Subcutaneous abdominal adipose tissue (tissue), 5 donors: ENCODE measurements around the gene CABLES1.
"Not testable (repeated sequence)": the region's sequence is repeated elsewhere in the genome, so short reads cannot be mapped to it uniquely, and the experiment has no call there.

Experiments used
- H3K27ac ChIP-seq: one replicate; pipeline ENCODE4 v1.7.0; 2013; ENCODE audit warnings: low read depth, mild to moderate bottlenecking, inconsistent platforms, low read length, moderate library complexity
- H3K27me3 ChIP-seq, 5 donors: one replicate each; pipeline ENCODE4 v1.7.0; 2013; ENCODE audit warnings: low read length in 5 of 5, inconsistent platforms in 1 of 5; ENCODE audit not compliant: control insufficient read depth in 5 of 5, insufficient read depth in 4 of 5
- H3K36me3 ChIP-seq, 5 donors: one replicate each; pipeline ENCODE4 v1.7.0; 2013; ENCODE audit warnings: low read length in 5 of 5; ENCODE audit not compliant: control insufficient read depth in 5 of 5, insufficient read depth in 5 of 5
- H3K4me1 ChIP-seq, 5 donors: one replicate each; pipeline ENCODE4 v1.7.0; 2013; ENCODE audit warnings: low read length in 5 of 5, mild to moderate bottlenecking in 3 of 5, moderate library complexity in 1 of 5; ENCODE audit not compliant: control insufficient read depth in 5 of 5, insufficient read depth in 5 of 5
- H3K4me3 ChIP-seq, 5 donors: one replicate each; pipeline ENCODE4 v1.7.0; 2013; ENCODE audit warnings: low read length in 5 of 5, low read depth in 1 of 5
- H3K9ac ChIP-seq, 5 donors: one replicate each; pipeline ENCODE4 v1.7.0; 2013; ENCODE audit warnings: low read length in 5 of 5, mild to moderate bottlenecking in 4 of 5, moderate library complexity in 3 of 5
- H3K9me3 ChIP-seq, 5 donors: one replicate each; pipeline ENCODE4 v1.7.0; 2013; ENCODE audit warnings: low read length in 5 of 5; ENCODE audit not compliant: control insufficient read depth in 5 of 5
- donor health status: healthy.
- donor health status: healthy.
- donor health status: healthy.
- donor health status: healthy.
- donor health status: healthy.

CABLES1 gene

DNA sequence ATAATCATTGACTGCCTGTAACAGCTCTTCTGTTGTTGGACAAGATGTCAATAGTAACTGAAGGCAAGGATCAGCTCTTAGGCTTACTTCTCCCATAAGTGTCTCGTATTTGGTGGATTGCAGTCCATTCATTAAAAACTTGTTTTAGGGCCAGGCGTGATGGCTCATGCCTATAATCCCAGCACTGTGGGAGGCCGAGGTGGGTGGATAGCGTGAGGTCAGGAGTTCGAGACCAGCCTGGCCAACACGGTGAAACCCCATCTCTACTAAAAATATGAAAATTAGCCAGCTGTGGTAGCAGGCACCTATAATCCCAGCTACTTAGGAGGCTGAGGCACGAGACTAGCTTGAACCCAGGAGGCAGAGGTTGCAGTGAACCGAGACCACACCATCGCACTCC, 26.1 kb upstream of the CABLES1 start:
- not testable (repeated sequence) for H3K4me3 ChIP-seq, H3K27me3 ChIP-seq, H3K36me3 ChIP-seq, H3K9ac ChIP-seq, H3K27ac ChIP-seq, H3K9me3 ChIP-seq
- H3K4me1 ChIP-seq, result peaks cover 0 to 43% (median 30%) of the 10 kb centered on the region in 5 donors

DNA sequence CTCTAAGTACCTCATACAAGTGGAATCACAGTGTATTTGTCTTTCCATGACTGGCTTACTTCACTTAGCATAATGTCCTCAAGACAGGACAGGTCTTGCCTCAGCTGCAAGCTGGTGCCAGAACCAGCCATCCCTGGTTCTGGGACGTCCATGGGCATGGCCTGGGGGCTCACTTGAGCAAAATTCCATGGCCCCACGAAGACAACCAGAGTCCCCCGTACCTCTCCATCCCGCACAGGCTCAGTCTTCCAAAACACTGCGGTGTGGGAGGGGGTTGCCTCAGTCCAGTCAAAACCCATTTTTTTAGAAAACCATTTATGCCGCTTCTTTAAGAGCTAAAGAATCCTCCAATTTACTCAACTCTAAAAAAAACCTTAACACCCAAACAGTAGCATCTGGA, 21.7 kb upstream of the CABLES1 start:
- Histone ChIP-seq H3K27ac (peak overlapping the region; percentile 89), H3K27me3 (no peaks in the 10 kb centered on the region), H3K4me1 (peaks cover 4 to 34% (median 20%) of the 10 kb centered on the region in 5 donors), H3K4me3 (no peak overlapping the region), H3K36me3 (no peaks in the 10 kb centered on the region), H3K9me3 (peaks cover 0 to 9% (median 5%) of the 10 kb centered on the region in 5 donors), H3K9ac (peak overlapping the region in 1 of 5 donors; percentile 11)

DNA sequence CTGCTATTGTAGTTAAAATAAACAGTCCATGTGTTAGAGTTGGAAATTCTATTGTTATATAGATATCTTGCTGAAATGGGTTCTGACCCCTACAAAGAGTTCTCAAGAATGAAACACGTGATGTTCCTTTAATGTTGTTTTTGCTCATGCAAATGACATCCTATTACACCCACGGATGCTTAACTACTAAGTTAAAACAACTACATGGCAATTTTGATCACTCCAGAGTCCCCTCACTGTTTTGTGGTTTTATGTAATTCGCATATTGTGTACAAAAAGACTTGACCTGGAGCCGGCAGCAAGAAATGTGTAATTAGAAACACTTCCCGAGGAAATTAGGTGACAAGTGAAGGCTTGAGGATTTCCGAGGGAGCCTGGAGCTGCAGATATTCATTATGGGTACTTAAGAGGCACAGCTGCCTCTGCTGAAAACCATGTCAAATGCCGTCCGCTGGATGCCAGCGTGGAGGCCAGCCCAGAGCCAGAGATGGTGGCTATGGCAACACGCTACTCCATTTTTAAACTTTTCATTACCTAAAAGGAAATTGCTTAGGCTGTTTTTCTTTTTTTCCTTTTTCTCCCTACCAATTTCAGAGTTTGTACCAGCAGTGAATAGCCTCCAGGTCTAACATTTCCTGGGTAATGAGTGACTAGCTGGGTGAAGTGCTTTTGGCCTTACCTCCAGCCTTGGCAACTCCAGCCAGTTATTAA, 21.0 kb upstream of the CABLES1 start:
- Histone ChIP-seq H3K4me1 (peaks cover 4 to 28% (median 20%) of the 10 kb centered on the region in 5 donors), H3K9me3 (peaks cover 0 to 9% (median 5%) of the 10 kb centered on the region in 5 donors), H3K36me3 (no peaks in the 10 kb centered on the region), H3K27me3 (no peaks in the 10 kb centered on the region), H3K4me3 (peak overlapping the region; percentile 3 to 20 (median 14)), H3K9ac (peak overlapping the region in 3 of 5 donors; percentile 13 to 27 (median 13)), H3K27ac (peak overlapping the region; percentile 89)

DNA sequence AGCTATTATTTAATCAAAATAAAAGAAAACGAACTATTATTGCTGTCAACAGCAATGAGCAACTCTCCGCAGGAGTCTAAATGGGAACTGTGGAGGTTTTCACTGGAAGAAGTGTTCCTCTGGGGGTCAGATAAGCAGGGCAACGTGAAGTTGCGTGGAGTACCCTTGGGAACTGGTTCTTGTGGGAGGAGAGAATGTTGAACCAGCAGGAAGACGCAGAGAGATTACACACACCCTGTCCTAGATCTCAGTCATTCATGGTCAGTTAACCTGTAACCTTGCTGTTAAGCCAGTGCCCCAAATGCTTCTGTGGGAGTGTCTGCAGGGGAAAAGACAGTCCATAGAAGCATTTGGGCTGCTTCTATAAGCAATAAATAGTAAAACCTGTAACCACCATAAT, 20.4 kb upstream of the CABLES1 start:
- H3K4me1 ChIP-seq, result peaks cover 4 to 28% (median 20%) of the 10 kb centered on the region in 5 donors
- peak overlapping the region; percentile 3 to 20 (median 14) for H3K4me3 ChIP-seq
- H3K27me3 ChIP-seq, result no peaks in the 10 kb centered on the region
- peak overlapping the region; percentile 89 for H3K27ac ChIP-seq
- H3K9me3 ChIP-seq, result peaks cover 0 to 9% (median 5%) of the 10 kb centered on the region in 5 donors
- no peaks in the 10 kb centered on the region for H3K36me3 ChIP-seq
- H3K9ac ChIP-seq, result peak overlapping the region in 2 of 5 donors; percentile 13 to 27

DNA sequence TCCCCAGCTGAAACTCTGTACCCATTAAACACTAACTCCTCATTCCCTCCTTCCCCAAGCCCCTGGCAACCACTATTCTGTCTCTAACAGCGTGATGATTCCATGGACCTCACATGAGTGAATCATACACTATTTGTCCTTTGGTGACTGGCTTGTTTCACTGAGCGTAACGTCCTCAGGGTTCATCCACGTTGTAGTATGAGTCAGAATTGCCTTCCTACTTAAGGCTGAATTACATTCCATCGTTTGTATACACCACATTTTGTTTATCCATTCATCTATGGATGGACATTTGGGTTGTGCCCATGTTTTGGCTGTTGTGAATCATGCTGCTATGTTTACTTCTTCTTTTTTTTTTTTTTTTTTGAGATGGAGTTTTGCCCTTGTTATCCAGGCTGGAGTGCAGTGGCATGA, 19.6 kb upstream of the CABLES1 start:
- no peak overlapping the region for H3K9ac ChIP-seq
- H3K4me1 ChIP-seq, result peaks cover 4 to 28% (median 20%) of the 10 kb centered on the region in 5 donors
- H3K27ac ChIP-seq, result peak overlapping the region; percentile 89
- no peak overlapping the region for H3K4me3 ChIP-seq
- H3K36me3 ChIP-seq, result no peaks in the 10 kb centered on the region
- H3K9me3 ChIP-seq, result peaks cover 0 to 9% (median 5%) of the 10 kb centered on the region in 5 donors
- H3K27me3 ChIP-seq, result no peaks in the 10 kb centered on the region

DNA sequence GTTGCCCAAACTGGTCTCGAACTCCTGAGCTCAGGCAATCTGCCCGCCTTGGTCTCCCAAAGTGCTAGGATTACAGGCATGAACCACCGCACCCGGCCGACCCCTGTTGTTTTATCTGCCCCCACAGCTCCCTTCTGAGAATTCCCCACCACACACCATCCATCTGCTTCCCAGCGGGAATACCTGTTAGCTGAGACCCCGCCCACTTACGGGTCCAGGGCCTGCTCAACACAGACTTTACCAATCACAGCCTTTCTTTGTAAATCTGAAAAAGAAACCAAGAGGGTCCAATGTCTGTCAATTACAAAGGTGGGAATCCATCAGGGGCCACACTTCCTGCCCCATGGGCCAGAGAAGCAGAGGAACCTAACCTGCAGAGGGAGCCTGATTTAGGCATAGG, 14.2 kb upstream of the CABLES1 start:
- no peak overlapping the region for H3K9ac ChIP-seq
- H3K9me3 ChIP-seq, result no peaks in the 10 kb centered on the region
- no peaks in the 10 kb centered on the region for H3K27me3 ChIP-seq
- peaks cover 3 to 14% (median 5%) of the 10 kb centered on the region in 5 donors for H3K4me1 ChIP-seq
- no peaks in the 10 kb centered on the region for H3K36me3 ChIP-seq
- H3K27ac ChIP-seq, result no peak overlapping the region
- no peak overlapping the region for H3K4me3 ChIP-seq

DNA sequence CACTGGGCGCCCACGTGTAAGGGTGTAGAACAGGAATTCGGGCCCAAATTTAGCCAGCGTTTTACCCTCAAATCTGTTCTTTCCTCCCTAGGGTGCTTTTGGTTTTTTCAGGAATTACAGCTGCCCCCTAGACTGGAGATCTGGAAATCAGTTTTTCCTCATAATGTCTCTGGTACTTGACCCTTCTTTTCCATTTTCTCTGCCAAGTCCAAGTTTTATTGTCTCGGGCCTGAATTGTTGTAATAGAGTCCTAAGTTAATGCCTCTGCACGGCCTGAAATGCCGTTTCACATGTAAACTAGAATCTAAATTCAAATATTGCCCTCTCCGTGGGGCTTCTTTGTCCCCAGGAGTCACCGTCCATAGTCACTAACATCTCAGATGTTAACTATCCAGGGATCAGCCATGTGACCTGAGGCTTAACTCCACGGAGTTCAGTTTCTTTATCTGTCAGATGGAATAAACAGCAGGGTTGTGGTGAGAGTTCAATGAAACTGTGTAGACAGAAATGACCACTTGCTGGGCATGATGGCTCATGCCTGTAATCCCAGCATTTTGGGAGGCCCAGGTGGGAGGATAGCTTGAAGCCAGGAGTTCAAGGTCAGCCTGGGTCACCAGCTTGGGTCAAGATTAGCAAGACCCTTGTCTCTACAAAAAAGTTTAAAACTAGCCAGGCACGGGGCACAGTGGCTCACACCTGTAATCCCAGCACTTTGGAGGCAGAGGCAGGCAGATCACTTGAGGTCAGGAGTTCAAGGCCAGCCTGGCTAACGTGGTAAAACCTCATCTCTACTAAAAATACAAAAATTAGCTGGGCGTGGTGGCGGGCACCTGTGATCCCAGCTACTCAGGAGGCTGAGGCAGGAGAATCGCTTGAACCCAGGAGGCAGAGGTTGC, 12.7 kb upstream of the CABLES1 start:
- Histone ChIP-seq H3K4me1 (peaks cover 3 to 22% (median 13%) of the 10 kb centered on the region in 5 donors), H3K27ac (no peak overlapping the region), H3K36me3 (no peaks in the 10 kb centered on the region), H3K9ac (peak overlapping the region in 1 of 5 donors; percentile 38), H3K9me3 (no peaks in the 10 kb centered on the region), H3K27me3 (no peaks in the 10 kb centered on the region), H3K4me3 (no peak overlapping the region)

DNA sequence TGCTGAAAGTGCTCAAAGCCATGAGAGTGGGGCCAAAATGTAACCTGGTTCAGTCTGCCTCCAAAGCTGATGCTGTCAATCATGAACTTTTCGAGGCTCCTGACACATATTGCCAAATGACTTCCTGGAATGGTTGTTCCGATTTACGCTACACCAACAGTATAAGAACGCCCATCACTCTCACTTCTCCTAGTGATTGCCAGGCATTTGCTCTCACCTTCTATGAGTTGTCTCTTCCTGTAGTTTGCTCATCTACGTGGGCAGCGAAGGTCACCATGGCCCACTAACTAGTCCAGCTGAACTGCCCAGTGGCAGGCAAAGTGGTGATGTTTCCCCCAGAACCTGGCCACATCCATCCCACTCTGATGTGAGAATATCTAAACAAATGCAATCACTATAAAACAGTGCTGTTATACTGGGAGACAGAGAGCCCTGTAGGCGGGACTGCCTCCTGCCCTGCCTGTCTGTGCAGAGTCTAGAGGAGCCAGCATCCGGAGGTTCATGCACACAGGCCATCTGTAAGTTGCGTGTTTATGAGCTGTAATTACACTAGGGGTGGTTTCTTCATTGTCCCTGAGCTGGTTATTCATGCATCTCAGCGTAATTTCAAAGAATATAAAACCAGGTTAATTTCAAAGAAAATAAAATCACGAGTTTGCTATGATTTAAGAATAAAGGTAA, 8.8 kb upstream of the CABLES1 start:
- Histone ChIP-seq H3K9ac (no peak overlapping the region), H3K36me3 (no peaks in the 10 kb centered on the region), H3K4me3 (no peak overlapping the region), H3K27ac (no peak overlapping the region), H3K27me3 (no peaks in the 10 kb centered on the region), H3K4me1 (peaks cover 4 to 36% (median 30%) of the 10 kb centered on the region in 5 donors), H3K9me3 (no peaks in the 10 kb centered on the region)

DNA sequence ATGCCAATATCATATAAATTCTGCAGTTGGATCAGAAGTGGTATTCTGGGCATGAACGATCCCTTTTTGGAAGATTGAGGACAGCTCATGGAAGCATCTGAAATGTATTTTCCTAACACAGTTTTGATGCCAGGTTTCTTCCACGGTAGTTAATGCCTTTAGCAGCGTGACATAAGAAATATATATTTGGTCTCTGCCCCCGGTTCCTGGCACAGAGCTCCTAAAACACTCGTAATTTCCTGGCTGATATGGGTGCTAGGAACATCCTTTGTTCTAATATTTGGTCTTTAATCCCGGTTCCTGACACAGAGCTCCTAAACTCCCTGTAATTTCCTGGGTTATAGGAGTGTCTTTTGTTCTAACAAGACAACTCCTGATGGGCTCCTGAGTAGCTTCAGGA, 8.2 kb upstream of the CABLES1 start:
- H3K4me3 ChIP-seq, result no peak overlapping the region
- no peak overlapping the region for H3K9ac ChIP-seq
- no peaks in the 10 kb centered on the region for H3K9me3 ChIP-seq
- no peaks in the 10 kb centered on the region for H3K36me3 ChIP-seq
- H3K4me1 ChIP-seq, result peaks cover 4 to 35% (median 29%) of the 10 kb centered on the region in 5 donors
- H3K27me3 ChIP-seq, result no peaks in the 10 kb centered on the region
- H3K27ac ChIP-seq, result no peak overlapping the region
